ENCODE measurements around the gene CD48. TPM values are rescaled to one million over a fixed set of nuclear protein-coding genes. Genes with fewer than 3 reads are reported as not detected.

The CD48 gene
- total and polyA plus RNA-seq, 2 of the 4 experiments (the other 2 are of a cell fraction) = not detected

DNA sequence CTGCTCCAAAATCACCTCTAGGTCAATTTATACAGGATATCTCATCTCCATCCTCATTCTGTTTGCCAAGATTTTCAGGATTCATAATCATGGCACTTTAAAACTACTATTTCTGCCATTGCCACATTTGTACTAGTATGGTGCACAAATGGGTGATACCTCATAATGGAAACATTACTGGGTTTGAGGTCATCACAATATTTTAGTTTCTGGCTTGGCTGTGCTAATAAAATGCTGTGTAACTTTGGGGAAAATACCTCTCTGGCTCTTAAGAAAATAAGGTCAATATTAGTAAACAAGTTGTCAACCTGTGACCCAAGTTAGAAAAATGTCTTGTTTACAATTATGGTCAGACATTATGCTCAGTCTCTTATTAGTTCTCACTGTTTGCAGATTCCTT is 22.7 kb upstream of the CD48 start:
- H2BK20ac ChIP-seq (ENCODE audit: low read depth, low read length) = no peak overlapping the region
- no peak overlapping the region for H3K14ac ChIP-seq (replicated peaks; ENCODE audit: low read depth, low read length)
- ChIA-PET POLR2A (ENCODE audit: unreplicated experiment) (no interaction called here), CTCF (no interaction called here)
- BruUV-seq (replicated peaks) = no TSS peak
- no peak overlapping the region for H4K5ac ChIP-seq (ENCODE audit: low read depth, low read length)
- H3K9me3 ChIP-seq (ENCODE audit: control insufficient read depth, insufficient read depth, low read length) = no peaks in the 10 kb centered on the region
- no peak overlapping the region for H3K23ac ChIP-seq (ENCODE audit: low read depth, low read length)
- no peaks in the 10 kb centered on the region for H3K9me1 ChIP-seq (ENCODE audit: insufficient read depth, low read length)
- H3K9ac ChIP-seq (ENCODE audit: low read depth, low read length) = no peak overlapping the region
- no peak overlapping the region for H2BK120ac ChIP-seq (ENCODE audit: low read depth, low read length)
- no peaks in the 10 kb centered on the region for H3K79me1 ChIP-seq (ENCODE audit: low read depth in 1 of 2, low read length in 2 of 2)
- dilution Hi-C loops (cut with HindIII; ENCODE audit: low sequenced_read_pairs, unreplicated experiment) = no loop called here
- no peak overlapping the region for H3K4me3 ChIP-seq (ENCODE audit: insufficient read depth, low read depth, low read length)
- no peaks in the 10 kb centered on the region for H4K20me1 ChIP-seq (ENCODE audit: insufficient read depth, low read length)
- H2AFZ ChIP-seq (replicated peaks; ENCODE audit: low read length, poor library complexity) = no peak overlapping the region
- no peak overlapping the region for H3K27ac ChIP-seq (ENCODE audit: insufficient read depth, low read length)
- no peak overlapping the region for H2AK5ac ChIP-seq (ENCODE audit: low read depth, low read length)
- TF ChIP-seq MAZ (IDR thresholded peaks at IDR 0.05; ENCODE audit: borderline replicate concordance, low read depth, low read length) = no peak
- H2BK5ac ChIP-seq (ENCODE audit: low read depth, low read length, poor library complexity, severe bottlenecking) = no peak overlapping the region
- no peak overlapping the region for H4K8ac ChIP-seq (ENCODE audit: low read depth in 2 of 2, low read length in 2 of 2)
- H2BK15ac ChIP-seq (ENCODE audit: low read depth, low read length) = no peak overlapping the region
- no peak overlapping the region for H3K4me2 ChIP-seq (ENCODE audit: low read depth, low read length)
- no peak overlapping the region for H3K4ac ChIP-seq (ENCODE audit: low read depth, low read length)
- no peak overlapping the region for H3K18ac ChIP-seq (ENCODE audit: low read depth, low read length)
- H3K4me1 ChIP-seq (ENCODE audit: control insufficient read depth, insufficient read depth, low read length) = no peaks in the 10 kb centered on the region
- in situ Hi-C loops (cut with MboI; ENCODE audit: low sequenced_read_pairs) = loop anchor here (10.0 kb wide), 1 partner anchor 60 kb away; no protein-coding TSS in a partner anchor
- DNase-seq = no peak
- H2AK9ac ChIP-seq (replicated peaks; ENCODE audit: low read depth, low read length, poor library complexity) = no peak overlapping the region
- no peak overlapping the region for H4K91ac ChIP-seq (ENCODE audit: insufficient read depth, low read depth, low read length)
- no peaks in the 10 kb centered on the region for H3K36me3 ChIP-seq (ENCODE audit: control insufficient read depth, insufficient read depth, low read length)
- intact Hi-C loops (cut with micrococcal nuclease) = no loop called here
- no peaks in the 10 kb centered on the region for H3K27me3 ChIP-seq (ENCODE audit: control insufficient read depth, insufficient read depth, low read length)
- H3K56ac ChIP-seq (ENCODE audit: extremely low read depth, insufficient read depth, low read length) = no peak overlapping the region
- ATAC-seq (ENCODE audit: low read depth) = no peak
